B cell (primary cell): ENCODE data around the gene HDAC9.

ENCODE experiments used
- CTCF ChIP-seq: fragments of 200-600 bp; IDR thresholded peaks from one replicate; pipeline ENCODE4 v1.8.0; 2022; ENCODE audit warnings: antibody characterized with exemption, mild to moderate bottlenecking
- EZH2 ChIP-seq: IDR thresholded peaks from 2 replicates; pipeline ENCODE4 v1.6.1; 2012; ENCODE audit warnings: borderline replicate concordance, low read depth, mild to moderate bottlenecking, moderate library complexity, low read length; ENCODE audit not compliant: insufficient read depth, poor library complexity, severe bottlenecking

GRCh38 chr7:18828994-18829857 lies 333.7 kb downstream of the HDAC9 start:
- TF ChIP-seq CTCF (no peak), EZH2 (no peak)
